Measurements from ENCODE around the gene KCNMB4.
A peak's percentile ranks its signal among the peaks of the same experiment; 100 is the strongest.

Gene KCNMB4, protein sequence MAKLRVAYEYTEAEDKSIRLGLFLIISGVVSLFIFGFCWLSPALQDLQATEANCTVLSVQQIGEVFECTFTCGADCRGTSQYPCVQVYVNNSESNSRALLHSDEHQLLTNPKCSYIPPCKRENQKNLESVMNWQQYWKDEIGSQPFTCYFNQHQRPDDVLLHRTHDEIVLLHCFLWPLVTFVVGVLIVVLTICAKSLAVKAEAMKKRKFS

DNA sequence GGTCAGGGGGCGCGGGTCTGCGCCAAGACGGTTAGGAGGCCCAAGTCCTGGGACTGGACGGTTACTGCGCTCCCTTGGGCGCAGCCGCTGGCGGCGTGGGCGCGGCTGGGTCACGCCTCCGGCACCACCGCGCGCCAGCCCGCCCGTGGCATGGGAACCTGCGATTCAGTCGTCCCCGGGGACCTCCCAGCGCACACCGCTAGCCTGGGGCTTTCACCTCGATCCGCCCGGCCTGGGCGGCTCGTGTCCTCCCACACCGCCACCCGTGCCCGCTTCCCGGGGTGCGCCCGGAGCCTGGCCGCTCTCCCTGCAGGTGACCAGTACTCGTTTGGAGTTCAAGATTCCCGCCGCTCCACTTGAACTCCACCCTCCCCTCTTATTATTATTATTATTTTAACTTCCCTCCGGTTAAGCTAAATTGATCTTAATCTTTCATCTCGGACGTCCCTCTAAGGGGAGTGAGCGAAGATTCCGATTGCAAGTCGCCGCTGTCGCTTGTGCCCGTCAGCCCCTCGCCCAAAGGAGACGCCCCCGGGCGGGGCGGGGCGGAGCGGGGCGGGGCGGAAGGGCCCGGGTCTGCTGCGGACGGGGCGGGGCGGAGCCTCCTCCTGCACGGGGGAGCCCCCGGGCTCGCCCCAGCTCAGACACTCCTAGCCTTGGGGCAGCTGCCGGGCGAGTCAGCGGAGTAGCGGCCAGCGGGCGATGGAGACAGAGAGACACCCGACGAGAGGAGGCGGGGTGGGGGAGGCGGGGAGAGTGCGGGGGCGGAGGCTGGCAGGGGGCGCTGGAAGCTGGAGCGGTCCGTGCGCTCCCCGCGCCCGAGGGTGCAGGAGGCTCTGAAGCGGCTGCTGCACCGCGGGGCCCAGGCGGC is at the start of gene KCNMB4:
Gene KCNMB4 (plus strand): TSS at position 643 of the 871 bp plus-strand sequence. CDS start 445 bp downstream, outside the sequence.
- peak; percentile 43 to 53 for DNase-seq (ENCODE audit: low read depth in 2 of 2)

DNA sequence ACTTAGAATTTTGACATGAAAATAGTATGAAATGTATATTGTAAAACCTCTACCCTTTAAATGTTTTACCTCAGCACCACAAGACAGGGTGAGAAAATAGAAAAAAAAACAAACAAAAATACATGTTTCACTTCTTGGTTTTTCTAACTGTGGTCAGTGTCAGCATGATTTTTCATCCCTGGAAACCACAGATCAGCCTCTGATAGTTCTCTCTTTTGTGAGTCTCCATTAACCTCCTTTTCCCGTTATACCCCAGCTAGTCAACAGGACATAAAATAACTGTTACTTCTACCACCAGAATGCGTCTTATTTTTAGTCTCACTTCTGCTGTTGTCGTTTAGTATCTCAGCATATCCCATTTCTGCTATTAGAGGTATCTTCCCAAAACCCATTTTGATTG is 48.3 kb upstream of the KCNMB4 start:
- DNase-seq (ENCODE audit: low read depth in 2 of 2), result no peak

DNA sequence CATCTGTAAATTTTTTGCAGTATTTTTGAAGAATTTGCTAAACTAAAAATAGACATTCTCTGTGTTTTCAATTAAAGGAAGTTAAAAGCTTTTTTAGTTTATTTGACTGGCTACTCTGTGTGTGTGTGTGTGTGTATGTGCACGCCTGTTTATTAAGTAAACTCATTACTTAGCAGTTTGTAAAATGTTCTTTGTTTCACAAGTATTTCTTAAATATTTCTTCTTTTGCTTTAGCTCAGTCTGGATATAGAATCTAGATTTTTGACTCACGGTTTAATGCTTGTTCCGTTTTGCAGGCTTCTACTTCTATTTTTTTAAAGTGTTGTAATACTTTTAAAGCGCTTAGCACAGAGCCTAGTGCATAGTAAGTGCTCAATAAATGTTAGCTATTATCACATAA is 46.5 kb upstream of the KCNMB4 start:
- no peak for DNase-seq (ENCODE audit: low read depth in 2 of 2)

DNA sequence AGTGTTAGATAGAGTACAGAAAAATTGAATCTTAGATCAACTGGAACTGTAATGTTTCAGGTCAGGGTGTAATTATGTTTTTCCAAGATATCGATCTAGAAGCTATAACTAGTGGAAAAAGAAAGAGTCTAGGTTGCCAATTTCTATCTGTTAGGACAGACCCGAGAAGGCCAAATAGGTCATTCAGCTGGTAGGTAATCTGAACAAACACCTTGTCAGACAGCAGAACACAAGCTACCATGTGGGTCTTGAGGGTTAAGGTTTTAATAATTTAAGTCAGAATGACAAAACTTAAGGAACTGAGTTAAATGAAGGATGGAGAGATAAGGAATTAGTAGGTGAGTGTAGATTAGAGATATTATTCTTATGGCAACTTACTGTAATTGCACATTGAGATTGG is 44.9 kb upstream of the KCNMB4 start:
- no peak for DNase-seq (ENCODE audit: low read depth in 2 of 2)

DNA sequence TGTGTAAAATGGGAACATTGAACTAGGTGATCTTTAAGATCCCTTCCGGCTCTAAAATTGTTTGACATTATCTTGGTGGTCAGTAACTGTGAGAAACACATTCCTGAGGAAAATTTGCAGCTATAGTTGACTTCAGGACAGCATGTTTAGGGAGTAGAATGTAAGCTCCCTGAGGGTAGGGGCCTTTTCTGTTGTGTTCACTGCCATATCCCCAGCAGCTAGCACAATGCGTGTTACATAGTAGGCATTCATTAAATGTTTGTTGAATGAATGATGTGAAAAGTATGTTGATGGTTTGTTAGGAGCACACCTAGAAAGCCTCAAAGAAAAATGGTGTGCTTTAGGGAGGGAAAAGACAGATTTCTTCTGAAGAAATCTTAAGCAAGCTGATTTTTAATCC is 38.5 kb upstream of the KCNMB4 start:
- no peak for DNase-seq (ENCODE audit: low read depth in 2 of 2)

DNA sequence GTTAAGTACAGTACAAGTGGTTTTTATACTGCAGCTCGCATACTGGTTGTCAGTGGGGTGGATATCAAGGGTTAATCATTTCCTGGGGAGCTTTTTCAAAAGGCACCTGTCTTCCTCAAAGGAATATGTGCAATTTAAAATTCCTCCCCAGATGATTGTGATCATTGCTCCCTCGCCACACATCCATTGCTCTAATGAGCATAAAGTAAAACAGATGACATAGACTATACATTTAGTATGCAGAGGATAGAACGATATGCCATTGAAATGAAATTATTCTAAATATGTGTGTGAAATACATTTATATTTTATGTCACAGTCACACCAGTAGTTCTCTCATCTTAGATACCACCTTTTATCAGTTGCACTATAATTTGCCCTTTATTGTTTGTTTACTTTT is 36.4 kb upstream of the KCNMB4 start:
- no peak for DNase-seq (ENCODE audit: low read depth in 2 of 2)

DNA sequence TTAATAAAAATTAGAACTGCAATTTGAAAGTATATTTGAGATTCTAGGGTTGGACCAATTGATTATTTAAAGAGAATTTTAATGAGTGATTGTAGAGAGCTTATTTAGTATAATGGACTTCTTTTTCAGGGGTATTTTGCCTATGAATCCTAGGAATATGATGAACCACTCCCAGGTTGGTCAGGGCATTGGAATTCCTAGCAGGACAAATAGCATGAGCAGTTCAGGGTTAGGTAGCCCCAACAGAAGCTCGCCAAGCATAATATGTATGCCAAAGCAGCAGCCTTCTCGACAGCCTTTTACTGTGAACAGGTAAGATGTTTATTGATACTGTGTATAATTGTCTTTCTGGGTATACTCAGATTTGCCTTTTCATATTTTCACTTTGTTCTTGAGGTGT is 35.9 kb upstream of the KCNMB4 start:
- no peak for DNase-seq (ENCODE audit: low read depth in 2 of 2)

DNA sequence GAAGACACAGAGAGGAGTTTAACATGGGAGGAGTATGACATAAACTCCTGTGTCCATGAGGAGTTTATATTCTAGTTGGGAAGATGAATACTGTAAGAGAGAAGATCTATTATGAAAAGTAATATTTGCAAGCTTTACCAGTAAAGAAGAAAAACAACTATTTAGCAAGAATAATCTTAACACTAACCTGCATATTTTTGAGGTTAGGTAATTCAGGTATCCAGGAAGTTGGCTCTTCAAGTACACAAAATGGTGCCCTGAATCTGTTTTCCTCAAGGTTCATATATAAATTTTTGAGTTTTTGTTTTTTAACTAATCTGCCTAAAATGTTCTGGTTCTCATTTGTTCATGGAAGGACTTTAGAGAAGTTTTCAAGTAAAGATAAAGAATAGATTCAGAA is 33.9 kb upstream of the KCNMB4 start:
- no peak for DNase-seq (ENCODE audit: low read depth in 2 of 2)

DNA sequence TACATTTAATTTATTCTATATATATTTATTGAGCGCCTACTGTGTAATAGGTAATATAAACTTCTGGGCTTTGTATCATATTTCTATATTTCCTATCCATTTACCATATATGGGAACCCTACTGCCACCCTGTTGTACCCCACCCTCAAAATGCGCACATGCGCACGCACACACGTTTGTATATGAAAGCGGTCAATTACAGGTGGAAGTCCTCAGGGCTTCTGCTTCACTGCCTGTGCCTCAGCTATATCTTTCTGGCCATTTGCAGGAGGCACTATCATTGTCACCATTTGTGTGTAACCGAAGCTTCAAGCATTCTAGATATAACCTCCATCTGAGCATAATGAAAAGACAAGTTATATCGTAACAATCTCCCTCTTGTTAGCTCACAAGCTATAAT is 31.3 kb upstream of the KCNMB4 start:
- no peak for DNase-seq (ENCODE audit: low read depth in 2 of 2)

DNA sequence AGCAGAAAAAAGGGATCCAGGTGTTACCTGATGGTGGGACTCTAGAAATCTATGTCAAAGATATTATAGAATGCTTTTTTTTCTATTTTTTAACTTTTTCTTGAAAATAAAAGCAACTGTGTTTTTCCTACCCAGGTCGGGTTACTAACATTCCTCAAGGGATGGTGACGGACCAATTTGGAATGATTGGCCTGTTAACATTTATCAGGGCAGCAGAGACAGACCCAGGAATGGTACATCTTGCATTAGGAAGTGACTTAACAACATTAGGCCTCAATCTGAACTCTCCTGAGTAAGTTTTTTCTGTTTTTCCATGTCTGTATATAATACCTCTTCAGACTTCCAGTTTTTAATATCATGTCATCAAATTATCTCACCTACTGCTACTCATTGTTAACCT is 27.6 kb upstream of the KCNMB4 start:
- DNase-seq (ENCODE audit: low read depth in 2 of 2), result no peak

DNA sequence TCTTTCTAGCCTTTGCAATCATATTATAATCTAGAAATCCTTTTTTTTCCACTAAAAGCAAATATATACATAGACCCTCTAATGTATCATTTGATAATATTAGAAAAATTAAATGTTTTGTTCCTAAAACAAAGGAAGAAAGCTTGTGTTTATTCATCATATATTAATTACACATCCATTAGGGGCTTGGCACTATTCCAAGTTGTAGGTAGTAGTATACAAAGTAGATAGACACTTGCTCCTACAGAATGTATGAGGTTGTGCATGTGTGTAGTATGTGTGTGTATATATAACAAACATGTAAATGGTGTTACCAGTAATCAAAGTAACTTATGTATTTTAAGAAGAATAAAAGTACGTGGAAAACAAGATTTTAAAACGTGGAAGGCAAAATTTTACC is 15.0 kb upstream of the KCNMB4 start:
- no peak for DNase-seq (ENCODE audit: low read depth in 2 of 2)

DNA sequence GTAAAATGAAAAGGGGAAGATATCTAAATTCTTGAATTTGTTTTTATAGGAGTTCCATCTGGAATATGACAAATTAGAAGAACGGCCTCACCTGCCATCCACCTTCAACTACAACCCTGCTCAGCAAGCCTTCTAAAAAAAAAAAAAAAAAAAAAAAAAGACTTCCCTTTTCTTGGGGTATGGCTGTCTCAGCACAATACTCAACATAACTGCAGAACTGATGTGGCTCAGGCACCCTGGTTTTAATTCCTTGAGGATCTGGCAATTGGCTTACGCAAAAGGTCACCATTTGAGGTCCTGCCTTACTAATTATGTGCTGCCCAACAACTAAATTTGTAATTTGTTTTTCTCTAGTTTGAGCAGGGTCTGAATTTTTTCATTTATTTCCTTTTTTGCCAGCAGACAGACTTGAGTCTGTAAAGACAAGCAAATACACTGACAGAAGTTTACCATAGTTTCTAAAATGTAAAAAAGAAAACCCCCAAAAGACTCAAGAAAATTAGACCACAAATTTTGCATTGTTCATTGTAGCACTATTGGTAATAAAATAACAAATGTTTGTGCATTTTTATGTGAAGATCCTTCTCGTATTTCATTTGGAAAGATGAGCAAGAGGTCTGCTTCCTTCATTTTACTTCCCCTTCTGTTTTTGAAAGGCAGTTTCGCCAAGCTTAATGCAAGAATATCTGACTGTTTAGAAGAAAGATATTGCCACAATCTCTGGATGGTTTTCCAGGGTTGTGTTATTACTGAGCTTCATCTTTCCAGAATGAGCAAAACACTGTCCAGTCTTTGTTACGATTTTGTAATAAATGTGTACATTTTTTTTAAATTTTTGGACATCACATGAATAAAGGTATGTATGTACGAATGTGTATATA is 12.1 kb upstream of the KCNMB4 start:
- no peak for DNase-seq (ENCODE audit: low read depth in 2 of 2)

DNA sequence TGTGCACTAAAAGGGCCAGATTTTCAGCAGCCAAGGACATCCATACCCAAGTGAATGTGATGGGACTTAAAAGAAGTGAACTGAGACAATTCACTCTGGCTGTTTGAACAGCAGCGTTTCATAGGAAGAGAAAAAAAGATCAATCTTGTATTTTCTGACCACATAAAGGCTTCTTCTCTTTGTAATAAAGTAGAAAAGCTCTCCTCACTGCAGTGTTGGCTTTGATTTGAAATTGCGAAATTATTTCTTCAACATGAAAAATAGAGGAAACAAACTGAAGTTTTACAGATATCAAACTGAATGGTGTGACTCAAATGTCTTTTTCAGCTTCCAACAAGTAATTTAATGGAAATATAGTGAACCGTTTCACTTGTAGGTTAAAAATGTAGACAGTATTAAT is 11.3 kb upstream of the KCNMB4 start:
- DNase-seq (ENCODE audit: low read depth in 2 of 2), result no peak

DNA sequence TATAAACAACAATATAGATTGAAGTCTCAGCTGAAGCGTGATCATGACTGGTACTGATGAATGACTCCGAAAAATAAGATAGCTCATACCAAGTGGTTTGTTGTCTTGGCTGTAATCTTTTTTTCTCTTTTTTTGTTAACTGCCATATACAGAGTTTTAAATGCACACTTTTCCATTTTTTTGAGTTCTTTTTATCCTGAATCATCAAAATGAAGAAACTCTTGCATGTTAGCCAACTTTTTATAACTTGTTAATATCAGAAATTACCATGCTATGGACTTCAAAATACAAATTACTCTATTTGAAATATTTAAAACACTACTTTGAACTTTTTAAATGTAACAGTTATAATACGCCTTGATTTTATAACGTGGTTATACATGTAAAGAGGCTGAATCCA is 10.1 kb upstream of the KCNMB4 start:
- DNase-seq (ENCODE audit: low read depth in 2 of 2), result no peak

DNA sequence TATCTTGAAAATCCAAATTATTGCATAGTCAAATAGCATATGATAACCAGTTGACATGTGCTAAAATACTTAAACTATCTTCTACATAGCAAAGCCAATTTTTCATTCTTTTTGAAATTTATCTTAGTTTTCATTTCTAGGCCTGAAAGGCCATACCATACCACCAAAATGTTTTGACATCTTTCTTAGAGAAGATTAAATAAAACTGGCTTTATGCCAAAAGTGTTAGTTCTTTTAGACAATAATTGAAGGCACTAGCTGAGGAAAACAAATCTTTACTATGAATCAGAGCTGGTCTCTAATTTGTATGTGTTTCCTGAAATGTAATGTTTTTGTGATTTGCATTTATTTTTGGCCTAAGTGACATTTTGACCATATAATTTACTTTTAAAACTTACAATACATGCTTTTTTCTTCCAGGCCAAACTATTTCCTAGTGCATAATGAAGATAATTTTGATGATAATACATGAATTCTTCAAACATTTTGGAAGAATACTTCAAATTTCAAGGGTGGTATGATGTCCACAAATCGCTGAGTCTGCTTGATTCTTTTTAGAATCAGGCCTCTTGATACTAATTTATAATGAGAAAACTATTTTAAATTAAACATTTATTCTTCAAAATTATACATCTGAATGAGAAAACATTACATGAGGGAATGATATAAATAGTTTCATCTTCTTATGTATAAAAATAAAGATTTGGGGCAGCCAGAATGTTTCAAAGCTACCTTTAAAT is 6.5 kb upstream of the KCNMB4 start:
- DNase-seq (ENCODE audit: low read depth in 2 of 2), result no peak

DNA sequence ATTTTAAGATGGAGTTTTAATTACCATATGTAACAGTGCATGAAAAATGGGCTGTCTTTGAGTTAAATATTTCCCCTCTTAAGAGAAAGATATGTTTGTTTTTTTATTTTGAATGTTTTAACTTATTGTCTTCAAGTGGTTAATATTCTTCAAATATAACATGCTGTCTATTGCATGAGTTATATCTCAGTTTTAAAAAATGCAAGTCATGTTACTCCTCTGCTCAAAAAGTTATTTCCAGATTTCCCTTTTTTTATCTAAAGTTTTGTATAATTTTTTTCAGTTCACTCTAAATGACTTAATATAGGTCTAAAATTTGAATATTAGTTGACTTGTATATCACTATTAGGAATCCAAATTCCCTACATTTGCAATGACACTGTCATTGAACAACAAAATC is 5.9 kb upstream of the KCNMB4 start:
- DNase-seq (ENCODE audit: low read depth in 2 of 2), result no peak

DNA sequence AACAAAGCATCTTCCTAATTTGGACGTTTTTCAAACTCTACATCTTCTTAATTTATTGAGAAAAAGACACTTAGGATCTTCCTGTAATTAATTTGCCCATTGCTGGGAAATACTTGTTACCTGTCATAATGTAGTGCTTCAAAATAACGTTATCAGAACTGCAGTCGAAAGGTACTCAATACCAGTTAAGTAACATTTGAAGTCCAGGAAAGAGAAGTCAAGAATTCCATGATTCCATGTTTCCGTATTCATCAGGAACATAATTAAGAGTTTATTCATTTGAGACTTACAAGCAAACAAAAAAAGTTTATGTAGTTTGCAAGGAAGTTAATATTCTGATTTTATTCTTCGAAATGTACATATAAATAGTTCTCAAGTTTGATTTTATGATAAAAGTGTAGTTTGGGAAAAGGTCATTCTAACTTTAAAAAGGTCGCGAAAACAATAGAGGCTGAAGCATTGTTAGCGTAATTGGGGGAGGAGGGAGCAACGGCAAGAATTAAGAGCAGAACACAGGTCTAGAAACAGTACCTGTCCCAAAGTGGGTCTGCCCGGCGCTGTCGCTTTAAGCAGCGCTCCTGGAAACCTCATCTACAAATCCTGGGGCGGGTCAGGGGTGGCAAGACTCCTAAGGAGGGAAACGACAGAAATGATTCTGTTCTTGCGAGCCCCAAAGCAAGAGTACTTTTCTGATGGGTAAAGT is 1.2 kb upstream of the KCNMB4 start:
- DNase-seq (ENCODE audit: low read depth in 2 of 2), result no peak

DNA sequence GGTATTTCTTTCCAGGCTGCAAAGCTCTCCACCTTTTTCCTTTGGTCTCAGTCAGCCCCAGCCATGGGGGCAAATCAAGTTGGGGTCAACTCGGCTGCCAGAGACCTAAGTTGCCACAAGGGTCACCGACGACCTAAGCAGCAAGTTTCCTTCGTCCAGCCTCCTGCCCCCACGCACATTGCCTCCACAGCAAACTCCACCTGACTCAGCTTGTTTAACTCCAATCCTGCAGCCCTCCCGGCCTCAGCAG is 767 bp upstream of the KCNMB4 start:
- no peak for DNase-seq (ENCODE audit: low read depth in 2 of 2)

DNA sequence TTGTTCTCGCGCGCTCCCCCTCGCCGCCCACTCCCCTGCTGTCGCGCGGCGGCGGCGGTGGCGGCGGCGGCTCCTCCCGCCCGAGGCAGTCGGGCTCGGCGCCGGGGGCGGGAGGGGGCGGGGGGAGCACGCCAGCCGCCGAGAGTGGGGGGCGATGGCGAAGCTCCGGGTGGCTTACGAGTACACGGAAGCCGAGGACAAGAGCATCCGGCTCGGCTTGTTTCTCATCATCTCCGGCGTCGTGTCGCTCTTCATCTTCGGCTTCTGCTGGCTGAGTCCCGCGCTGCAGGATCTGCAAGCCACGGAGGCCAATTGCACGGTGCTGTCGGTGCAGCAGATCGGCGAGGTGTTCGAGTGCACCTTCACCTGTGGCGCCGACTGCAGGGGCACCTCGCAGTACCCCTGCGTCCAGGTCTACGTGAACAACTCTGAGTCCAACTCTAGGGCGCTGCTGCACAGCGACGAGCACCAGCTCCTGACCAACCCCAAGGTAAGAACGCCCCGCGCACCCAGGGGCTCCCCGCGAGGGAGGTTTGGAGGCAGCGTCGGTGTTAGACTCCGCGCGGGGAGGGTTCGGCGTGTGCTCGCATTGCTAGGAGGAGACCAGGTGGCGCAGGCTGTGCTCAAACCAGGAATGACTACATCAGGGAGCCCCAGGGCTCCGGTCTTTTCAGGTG is 629 bp downstream of the KCNMB4 start:
- peak; percentile 19 to 29 for DNase-seq (ENCODE audit: low read depth in 2 of 2)

DNA sequence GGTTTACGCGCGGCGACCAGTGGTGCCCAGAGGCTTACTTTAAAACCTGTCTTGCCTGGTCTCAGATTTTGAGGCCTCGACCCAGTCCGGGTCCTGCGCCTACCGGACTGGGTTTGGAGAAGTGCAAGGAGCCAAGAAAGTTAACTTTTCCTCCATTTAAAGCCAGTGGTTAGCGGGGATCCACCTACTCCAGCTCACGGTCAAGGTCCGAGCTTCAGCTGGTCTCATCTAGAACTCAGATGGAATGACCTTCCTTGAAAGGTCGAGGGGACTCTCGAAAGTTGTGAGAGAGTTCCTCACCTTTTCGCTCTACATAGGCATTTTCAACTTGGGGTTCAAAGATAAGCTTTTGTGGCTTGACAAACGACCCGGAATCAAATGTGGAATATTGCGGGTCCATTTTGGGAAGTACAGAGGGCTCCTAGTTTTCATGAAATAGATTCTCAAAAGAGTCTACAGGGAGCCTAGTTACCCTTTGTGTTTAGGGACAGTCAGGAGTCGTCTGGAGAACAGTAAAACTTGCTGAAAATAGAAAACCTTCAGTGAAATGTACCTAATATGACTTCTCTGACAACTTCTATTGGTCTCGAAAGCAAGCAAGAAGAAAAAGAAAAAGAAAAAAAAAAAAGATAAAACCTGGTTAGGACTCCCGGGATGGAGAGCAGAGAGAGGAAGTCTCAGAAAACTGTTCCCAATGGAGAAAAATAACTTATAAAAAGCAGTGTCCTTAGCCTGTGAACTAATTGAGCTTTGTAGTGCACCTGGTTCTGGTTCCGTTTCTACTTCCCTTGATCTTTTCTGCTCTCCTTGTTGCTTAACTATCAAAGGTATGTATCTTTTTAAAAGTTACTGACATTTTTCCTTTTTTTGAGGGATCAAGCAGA is 1.4 kb downstream of the KCNMB4 start:
- no peak for DNase-seq (ENCODE audit: low read depth in 2 of 2)
